HL-60 (cell line): ENCODE results near the gene NF2.

Experiments used
- DNase-seq, 2 experiments: peaks; one replicate each; pipeline ENCODE4 v3.0.0-alpha.2; 2010 to 2020; ENCODE audit warnings: low read depth in 1 of 2, low spot score in 1 of 2
- H3K27ac ChIP-seq: fragments of 250-450 bp; sonication (Bioruptor Pico); replicated peaks from 2 replicates; pipeline ENCODE4 v1.5.1; 2020; ENCODE audit warnings: mild to moderate bottlenecking, moderate library complexity
- H3K27me3 ChIP-seq: fragments of 250-450 bp; sonication (Bioruptor Pico); 2 replicates; pipeline ENCODE4 v1.5.1; 2021; ENCODE audit warnings: mild to moderate bottlenecking, moderate library complexity; ENCODE audit not compliant: insufficient read depth, poor library complexity, severe bottlenecking
- H3K4me3 ChIP-seq: replicated peaks from 2 replicates; pipeline ENCODE4 v1.5.1; 2011; ENCODE audit warnings: mild to moderate bottlenecking, control low read depth, low read length; ENCODE audit not compliant: insufficient read depth
- GABPA ChIP-seq: IDR thresholded peaks from 2 replicates; pipeline ENCODE4 v1.6.1; 2012; ENCODE audit warnings: low read depth
- POLR2AphosphoS5 ChIP-seq: IDR thresholded peaks from 2 replicates; pipeline ENCODE4 v1.6.1; 2012; ENCODE audit warnings: low read depth
- REST ChIP-seq: IDR thresholded peaks from 2 replicates; pipeline ENCODE4 v1.6.1; 2012; ENCODE audit warnings: low read depth; ENCODE audit not compliant: insufficient replicate concordance
- SPI1 ChIP-seq: IDR thresholded peaks from 2 replicates; pipeline ENCODE4 v1.6.1; 2012; ENCODE audit warnings: low read depth, mild to moderate bottlenecking, borderline replicate concordance
- TF ChIP-seq, protein P1 (sequence below): IDR thresholded peaks from one replicate; pipeline ENCODE4 v1.5.1; 2011; ENCODE audit warnings: low read length, control low read depth, inconsistent platforms; ENCODE audit not compliant: insufficient read depth

NF2 gene

GRCh38 chr22:29658176-29658575 is 54.7 kb downstream of the NF2 start:
- Histone ChIP-seq H3K27ac (peak overlapping the region; percentile 70), H3K27me3 (no peaks in the 10 kb centered on the region), H3K4me3 (no peak overlapping the region)
- TF ChIP-seq, protein P1, sequence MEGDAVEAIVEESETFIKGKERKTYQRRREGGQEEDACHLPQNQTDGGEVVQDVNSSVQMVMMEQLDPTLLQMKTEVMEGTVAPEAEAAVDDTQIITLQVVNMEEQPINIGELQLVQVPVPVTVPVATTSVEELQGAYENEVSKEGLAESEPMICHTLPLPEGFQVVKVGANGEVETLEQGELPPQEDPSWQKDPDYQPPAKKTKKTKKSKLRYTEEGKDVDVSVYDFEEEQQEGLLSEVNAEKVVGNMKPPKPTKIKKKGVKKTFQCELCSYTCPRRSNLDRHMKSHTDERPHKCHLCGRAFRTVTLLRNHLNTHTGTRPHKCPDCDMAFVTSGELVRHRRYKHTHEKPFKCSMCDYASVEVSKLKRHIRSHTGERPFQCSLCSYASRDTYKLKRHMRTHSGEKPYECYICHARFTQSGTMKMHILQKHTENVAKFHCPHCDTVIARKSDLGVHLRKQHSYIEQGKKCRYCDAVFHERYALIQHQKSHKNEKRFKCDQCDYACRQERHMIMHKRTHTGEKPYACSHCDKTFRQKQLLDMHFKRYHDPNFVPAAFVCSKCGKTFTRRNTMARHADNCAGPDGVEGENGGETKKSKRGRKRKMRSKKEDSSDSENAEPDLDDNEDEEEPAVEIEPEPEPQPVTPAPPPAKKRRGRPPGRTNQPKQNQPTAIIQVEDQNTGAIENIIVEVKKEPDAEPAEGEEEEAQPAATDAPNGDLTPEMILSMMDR, result no peak
- TF ChIP-seq POLR2AphosphoS5, result peak; percentile 52
- peak; percentile 46 to 92 for DNase-seq

DNA sequence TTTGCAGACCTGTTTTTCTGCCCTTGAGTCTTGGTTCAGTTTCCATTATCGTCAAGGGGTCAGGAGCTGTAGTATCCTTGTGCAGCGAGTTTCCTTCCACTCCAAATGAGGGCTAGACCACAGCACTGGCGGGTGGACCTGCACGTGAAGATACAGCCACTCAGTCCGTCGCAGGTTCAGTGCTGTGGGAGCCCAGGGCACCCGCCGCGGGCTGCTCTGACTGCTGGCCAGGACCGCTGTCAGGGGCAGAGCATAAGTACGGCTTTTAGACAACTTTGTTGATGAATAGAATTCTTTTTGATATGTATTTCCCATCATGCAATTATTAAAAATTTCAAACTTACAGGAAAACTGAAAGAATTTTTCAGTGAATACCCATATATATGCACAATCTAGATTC is 56.6 kb downstream of the NF2 start:
- H3K27me3 ChIP-seq, result no peaks in the 10 kb centered on the region
- peak overlapping the region; percentile 70 for H3K27ac ChIP-seq
- DNase-seq, result no peak
- no peak overlapping the region for H3K4me3 ChIP-seq
- TF ChIP-seq SPI1 (no peak), POLR2AphosphoS5 (no peak), REST (no peak), GABPA (no peak)
- TF ChIP-seq, protein P1, result no peak

DNA sequence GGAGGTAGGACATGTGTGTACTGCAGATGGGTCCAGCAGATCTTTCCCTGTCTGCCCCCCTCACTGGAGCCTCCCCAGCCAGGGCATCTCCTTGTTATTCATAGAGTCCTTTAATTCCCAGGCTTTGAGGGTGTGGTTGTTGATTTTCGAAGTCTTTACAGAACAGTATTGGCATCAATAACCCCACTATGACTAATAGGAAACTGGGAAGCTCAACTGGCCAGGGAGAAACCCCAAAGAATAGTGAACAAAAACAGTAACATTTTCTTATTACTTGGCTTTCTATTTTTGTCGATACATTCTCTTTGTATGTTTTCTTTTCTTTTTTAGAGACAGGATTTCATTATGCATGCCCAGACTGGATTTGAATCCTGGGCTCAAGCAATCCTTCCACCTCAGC is 57.9 kb downstream of the NF2 start:
- H3K27me3 ChIP-seq, result no peaks in the 10 kb centered on the region
- no peak for TF ChIP-seq GABPA
- TF ChIP-seq, protein P1, result no peak
- TF ChIP-seq SPI1, result no peak
- TF ChIP-seq POLR2AphosphoS5, result no peak
- no peak for TF ChIP-seq REST
- DNase-seq, result no peak
- H3K27ac ChIP-seq, result no peak overlapping the region
- no peak overlapping the region for H3K4me3 ChIP-seq

DNA sequence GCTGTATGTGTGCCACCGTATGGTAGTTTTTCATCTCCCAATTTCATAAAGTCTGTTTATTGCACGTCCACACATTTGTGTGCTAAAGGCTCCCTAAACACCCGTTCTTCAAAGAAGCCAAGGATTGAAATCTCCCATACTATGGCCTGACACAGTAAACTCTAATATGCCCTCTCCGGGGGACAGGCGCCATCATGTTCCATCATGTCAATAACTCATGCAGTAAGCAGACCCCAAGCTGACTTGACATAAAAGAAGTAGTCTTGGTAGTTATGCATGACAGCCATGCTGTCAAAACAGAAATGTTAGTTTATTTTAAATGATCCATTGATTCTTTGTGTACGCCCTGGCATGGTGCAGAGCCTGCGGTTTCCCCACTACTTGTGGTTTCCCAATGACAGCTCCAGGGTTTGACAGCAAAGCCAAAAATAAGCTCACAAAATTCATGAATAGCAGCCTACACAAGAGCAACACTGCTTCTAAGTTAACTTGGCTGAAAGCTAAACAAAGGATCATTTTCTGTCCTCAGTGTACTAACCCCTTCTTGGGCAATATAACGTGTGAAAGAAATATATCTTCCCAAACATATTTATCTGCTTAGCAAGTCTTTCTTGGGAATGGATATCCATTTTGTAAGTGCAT is 59.9 kb downstream of the NF2 start:
- no peak for TF ChIP-seq REST
- TF ChIP-seq GABPA, result no peak
- TF ChIP-seq POLR2AphosphoS5, result no peak
- TF ChIP-seq, protein P1, result no peak
- TF ChIP-seq SPI1, result no peak
- DNase-seq, result no peak
- Histone ChIP-seq H3K27me3 (no peaks in the 10 kb centered on the region), H3K27ac (no peak overlapping the region), H3K4me3 (no peak overlapping the region)
